SK-N-SH (cell line): ENCODE results near the gene IGLON5. TPM values are rescaled to one million over a fixed set of nuclear protein-coding genes. Genes with fewer than 3 reads are reported as not detected.

ENCODE experiments used
- CTCF ChIA-PET: fragments of 300-600, 350-600 bp; formaldehyde crosslinking; extraction: SDS; loops from one replicate; lab custom pipeline; 2021; lab: Yijun Ruan, JAX
- POLR2A ChIA-PET: fragments of 350-600 bp; sonication (Branson Sonifier 250); formaldehyde crosslinking; extraction: SDS; loops from one replicate; lab custom pipeline; 2020; ENCODE audit warnings: antibody characterized with exemption, inconsistent platforms; lab: Yijun Ruan, JAX
- DNase-seq: peaks from one replicate; pipeline ENCODE4 v3.0.0; 2012
- H2AFZ ChIP-seq: fragments of 200-600 bp; sonication (generic); 2 replicates; pipeline ENCODE4 v1.8.1; 2016; ENCODE audit warnings: antibody characterized with exemption, mild to moderate bottlenecking, low read depth
- H3F3A ChIP-seq: fragments of 200-600 bp; sonication (generic); replicated peaks from 2 replicates; pipeline ENCODE3; 2016; ENCODE audit warnings: antibody characterized with exemption, mild to moderate bottlenecking; ENCODE audit not compliant: insufficient read depth
- H3K27ac ChIP-seq, 2 experiments: fragments of 200-500 bp in 1 of 2; fragments of 200-600 bp in 1 of 2; sonication (Bioruptor generic) in 1 of 2; sonication (generic), shearing (Covaris generic) in 1 of 2; 2 replicates each; pipeline versions ENCODE4 v1.5.1 to v1.6.1; 2014 to 2016; ENCODE audit warnings: low read depth in 2 of 2, inconsistent platforms in 1 of 2, low read length in 1 of 2, mild to moderate bottlenecking in 1 of 2, mixed read lengths in 1 of 2
- H3K27me3 ChIP-seq: fragments of 200-600 bp; sonication (generic), shearing (Covaris generic); 2 replicates; pipeline ENCODE4 v1.6.1; 2016; ENCODE audit warnings: mixed run types; ENCODE audit not compliant: insufficient read depth
- H3K36me3 ChIP-seq, 2 experiments: fragments of 200-500 bp in 1 of 2; fragments of 200-600 bp in 1 of 2; sonication (Bioruptor generic) in 1 of 2; sonication (generic) in 1 of 2; replicated peaks in 1 of 2; 2 replicates each; pipeline versions ENCODE3 to v1.5.1; 2014 to 2016; ENCODE audit warnings: low read length in 1 of 2, mild to moderate bottlenecking in 1 of 2; ENCODE audit not compliant: insufficient read depth in 2 of 2, control insufficient read depth in 1 of 2
- H3K4me1 ChIP-seq, 2 experiments: fragments of 200-500 bp in 1 of 2; fragments of 200-600 bp in 1 of 2; sonication (Bioruptor generic) in 1 of 2; sonication (generic), shearing (Covaris generic) in 1 of 2; 2 replicates each; pipeline versions ENCODE4 v1.5.1 to v1.6.1; 2014 to 2016; ENCODE audit warnings: low read depth in 1 of 2, low read length in 1 of 2, mixed run types in 1 of 2; ENCODE audit not compliant: insufficient read depth in 2 of 2, control insufficient read depth in 1 of 2
- H3K4me2 ChIP-seq: fragments of 200-600 bp; sonication (generic), shearing (Covaris generic); 2 replicates; pipeline ENCODE4 v1.6.1; 2017; ENCODE audit warnings: mixed run types
- H3K4me3 ChIP-seq, 2 experiments: fragments of 200-500 bp in 1 of 2; fragments of 200-600 bp in 1 of 2; sonication (Bioruptor generic) in 1 of 2; sonication (generic), shearing (Covaris generic) in 1 of 2; 2 replicates each; pipeline versions ENCODE4 v1.5.1 to v1.8.1; 2014 to 2016; ENCODE audit warnings: low read depth in 2 of 2, inconsistent platforms in 1 of 2, low read length in 1 of 2, mild to moderate bottlenecking in 1 of 2, mixed read lengths in 1 of 2, moderate library complexity in 1 of 2
- H3K79me2 ChIP-seq: fragments of 200-600 bp; sonication (generic); 2 replicates; pipeline ENCODE4 v1.8.1; 2017; ENCODE audit warnings: mild to moderate bottlenecking; ENCODE audit not compliant: insufficient read depth
- H3K9ac ChIP-seq: fragments of 200-600 bp; sonication (generic); 2 replicates; pipeline ENCODE4 v1.6.1; 2017; ENCODE audit warnings: mixed run types
- H3K9me2 ChIP-seq: fragments of 200-600 bp; sonication (generic); 2 replicates; pipeline ENCODE4 v1.6.1; 2017; ENCODE audit warnings: mixed run types
- H3K9me3 ChIP-seq: fragments of 200-600 bp; sonication (generic); 2 replicates; pipeline ENCODE4 v1.6.1; 2017; ENCODE audit warnings: mixed run types, mild to moderate bottlenecking, moderate library complexity
- H4K20me1 ChIP-seq: fragments of 200-600 bp; sonication (generic); 2 replicates; pipeline ENCODE4 v1.6.1; 2017; ENCODE audit warnings: mild to moderate bottlenecking, mixed run types; ENCODE audit not compliant: insufficient read depth
- CHD2 ChIP-seq: fragments of 150-350 bp; IDR thresholded peaks from 2 replicates; pipeline ENCODE4 v1.6.1; 2018; ENCODE audit warnings: low read length; ENCODE audit not compliant: partially characterized antibody
- FOSL2 ChIP-seq: IDR thresholded peaks from 2 replicates; pipeline ENCODE4 v1.4.0; 2012; ENCODE audit warnings: low read depth, mild to moderate bottlenecking, moderate library complexity, borderline replicate concordance
- FOXM1 ChIP-seq: IDR thresholded peaks from 2 replicates; pipeline ENCODE4 v1.4.0; 2012; ENCODE audit warnings: low read depth, mild to moderate bottlenecking
- GATA2 ChIP-seq: sonication (generic); formaldehyde crosslinking; IDR thresholded peaks from 2 replicates; pipeline ENCODE4 v1.5.0; 2020; ENCODE audit warnings: mild to moderate bottlenecking, missing genetic modification reagents
- IRF3 ChIP-seq: fragments of 150-350 bp; IDR thresholded peaks from 2 replicates; pipeline ENCODE4 v1.6.1; 2016; ENCODE audit warnings: mild to moderate bottlenecking, low read depth, low read length
- JUND ChIP-seq: IDR thresholded peaks from 2 replicates; pipeline ENCODE4 v1.4.0; 2012
- MAX ChIP-seq: IDR thresholded peaks from 2 replicates; pipeline ENCODE4 v1.4.0; 2012; ENCODE audit warnings: low read depth
- MEF2A ChIP-seq: IDR thresholded peaks from 2 replicates; pipeline ENCODE4 v1.4.0; 2012; ENCODE audit warnings: low read depth, borderline replicate concordance
- MXI1 ChIP-seq: IDR thresholded peaks from 2 replicates; pipeline ENCODE4 v1.6.1; 2012; ENCODE audit warnings: mild to moderate bottlenecking, low read depth, low read length, improper control_type of control experiment
- NFIC ChIP-seq: IDR thresholded peaks from 2 replicates; pipeline ENCODE4 v1.4.0; 2012; ENCODE audit warnings: borderline replicate concordance
- NRF1 ChIP-seq: IDR thresholded peaks from 2 replicates; pipeline ENCODE4 v1.6.1; 2012; ENCODE audit warnings: low read depth, mild to moderate bottlenecking, low read length
- POLR2AphosphoS5 ChIP-seq: IDR thresholded peaks from 2 replicates; pipeline ENCODE4 v1.6.1; 2012; ENCODE audit warnings: low read depth, low read length
- RAD21 ChIP-seq: IDR thresholded peaks from 2 replicates; pipeline ENCODE4 v1.6.1; 2012; ENCODE audit warnings: mild to moderate bottlenecking, low read length
- RXRA ChIP-seq: IDR thresholded peaks from 2 replicates; pipeline ENCODE4 v1.4.0; 2012; ENCODE audit warnings: low read depth, mild to moderate bottlenecking, borderline replicate concordance
- SMC3 ChIP-seq: IDR thresholded peaks from 2 replicates; pipeline ENCODE4 v1.6.1; 2012; ENCODE audit warnings: low read depth, low read length, improper control_type of control experiment
- TCF12 ChIP-seq: IDR thresholded peaks from 2 replicates; pipeline ENCODE4 v1.4.0; 2012
- TEAD4 ChIP-seq: IDR thresholded peaks from 2 replicates; pipeline ENCODE4 v1.4.0; 2012; ENCODE audit warnings: mild to moderate bottlenecking, borderline replicate concordance; ENCODE audit not compliant: insufficient read depth
- WGBS: methylation state at CpG from one replicate; pipeline ENCODE4 v1.1.6; 2017; ENCODE audit warnings: low lambda C conversion rate; 5-methylcytosine and 5-hydroxymethylcytosine counted together
- polyA plus RNA-seq, 3 experiments: library from polyadenylated mRNA; depleted of rRNA; stranded (reverse); fragments of >200 nt; gene quantifications; 2 replicates each; pipeline ENCODE4 v1.2.3, GENCODE V29; 2012
- TF ChIP-seq, protein P1 (sequence below): IDR thresholded peaks from 2 replicates; pipeline ENCODE4 v1.4.0; 2012; ENCODE audit warnings: low read depth, borderline replicate concordance
- TF ChIP-seq, protein P2 (sequence below): fragments of 150-350 bp; IDR thresholded peaks from 2 replicates; pipeline ENCODE4 v1.6.1; 2017; ENCODE audit warnings: antibody characterized with exemption, low read length, low read depth, borderline replicate concordance

IGLON5 gene
- polyA plus RNA-seq, 1 of the 3 experiments (the other 2 are of a cell fraction), result 0.36 TPM

DNA sequence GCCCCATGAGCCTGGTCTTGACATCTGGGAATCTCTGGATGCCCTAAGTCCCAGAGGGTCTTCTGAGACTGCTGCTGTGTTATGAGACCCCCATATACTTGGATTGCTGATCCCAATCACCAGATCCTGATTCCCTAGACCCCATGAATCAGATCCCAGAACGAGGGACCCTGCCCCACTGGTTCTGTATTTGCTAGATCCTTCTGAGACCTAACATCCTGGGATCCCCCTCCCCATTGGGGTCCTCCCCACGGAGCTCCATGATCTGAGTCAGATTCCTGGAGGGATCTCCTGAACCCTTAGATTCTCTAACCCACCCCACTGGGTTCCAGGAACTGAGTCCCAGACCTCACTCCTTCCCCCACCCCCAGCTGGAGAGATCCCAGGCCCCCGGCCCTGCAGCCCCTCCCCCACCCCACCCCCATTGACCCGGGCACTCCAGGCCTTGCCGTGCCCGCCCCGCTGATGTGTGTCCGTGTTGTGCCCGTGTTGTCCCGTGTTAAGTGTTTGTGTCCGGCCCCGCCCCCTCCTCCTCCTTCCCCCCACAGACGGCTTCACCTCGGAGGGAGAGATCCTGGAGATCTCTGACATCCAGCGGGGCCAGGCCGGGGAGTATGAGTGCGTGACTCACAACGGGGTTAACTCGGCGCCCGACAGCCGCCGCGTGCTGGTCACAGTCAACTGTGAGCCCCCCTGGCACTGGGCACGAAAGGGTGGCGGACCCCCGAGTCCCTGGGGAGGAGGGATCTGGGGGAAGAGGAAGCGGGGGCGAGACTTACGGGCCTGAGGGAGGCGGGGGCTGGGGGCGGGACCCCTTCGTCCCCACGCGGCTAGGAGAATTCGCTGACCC is 15.0 kb downstream of the IGLON5 start:
- no peak for DNase-seq
- H3K9me2 ChIP-seq, result no peaks in the 10 kb centered on the region
- no peak for TF ChIP-seq POLR2AphosphoS5
- no peak for TF ChIP-seq TCF12
- TF ChIP-seq FOSL2, result no peak
- TF ChIP-seq RAD21, result no peak
- TF ChIP-seq TEAD4, result no peak
- TF ChIP-seq JUND, result no peak
- no peak for TF ChIP-seq MEF2A
- no peak for TF ChIP-seq MAX
- TF ChIP-seq, protein P1, sequence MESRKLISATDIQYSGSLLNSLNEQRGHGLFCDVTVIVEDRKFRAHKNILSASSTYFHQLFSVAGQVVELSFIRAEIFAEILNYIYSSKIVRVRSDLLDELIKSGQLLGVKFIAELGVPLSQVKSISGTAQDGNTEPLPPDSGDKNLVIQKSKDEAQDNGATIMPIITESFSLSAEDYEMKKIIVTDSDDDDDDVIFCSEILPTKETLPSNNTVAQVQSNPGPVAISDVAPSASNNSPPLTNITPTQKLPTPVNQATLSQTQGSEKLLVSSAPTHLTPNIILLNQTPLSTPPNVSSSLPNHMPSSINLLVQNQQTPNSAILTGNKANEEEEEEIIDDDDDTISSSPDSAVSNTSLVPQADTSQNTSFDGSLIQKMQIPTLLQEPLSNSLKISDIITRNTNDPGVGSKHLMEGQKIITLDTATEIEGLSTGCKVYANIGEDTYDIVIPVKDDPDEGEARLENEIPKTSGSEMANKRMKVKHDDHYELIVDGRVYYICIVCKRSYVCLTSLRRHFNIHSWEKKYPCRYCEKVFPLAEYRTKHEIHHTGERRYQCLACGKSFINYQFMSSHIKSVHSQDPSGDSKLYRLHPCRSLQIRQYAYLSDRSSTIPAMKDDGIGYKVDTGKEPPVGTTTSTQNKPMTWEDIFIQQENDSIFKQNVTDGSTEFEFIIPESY, result no peak
- TF ChIP-seq MXI1, result no peak
- no peak overlapping the region for H3K4me2 ChIP-seq
- no peak overlapping the region for H2AFZ ChIP-seq
- ChIA-PET POLR2A (no interaction called here), CTCF (no interaction called here)
- H3K27me3 ChIP-seq, result no peaks in the 10 kb centered on the region
- no peaks in the 10 kb centered on the region for H3F3A ChIP-seq
- no peaks in the 10 kb centered on the region for H3K4me1 ChIP-seq
- no peak overlapping the region for H3K9ac ChIP-seq
- H3K4me3 ChIP-seq, result no peak overlapping the region
- H3K79me2 ChIP-seq, result no peaks in the 10 kb centered on the region
- no peaks in the 10 kb centered on the region for H4K20me1 ChIP-seq
- H3K27ac ChIP-seq, result no peak overlapping the region
- 68% methylated on average over 35 of the region's 36 CpGs for whole genome bisulfite sequencing
- H3K36me3 ChIP-seq, result no peaks in the 10 kb centered on the region
- H3K9me3 ChIP-seq, result no peaks in the 10 kb centered on the region

GRCh38 chr19:51327066-51328001 is 15.9 kb downstream of the IGLON5 start:
- TF ChIP-seq JUND (no peak), MXI1 (no peak), GATA2 (CRISPR knock-in tag) (no peak), SMC3 (no peak), NFIC (no peak), TEAD4 (no peak), CHD2 (no peak), RXRA (no peak), IRF3 (no peak), FOXM1 (no peak), NRF1 (no peak)
- TF ChIP-seq, protein P1, result no peak
- TF ChIP-seq, protein P2, sequence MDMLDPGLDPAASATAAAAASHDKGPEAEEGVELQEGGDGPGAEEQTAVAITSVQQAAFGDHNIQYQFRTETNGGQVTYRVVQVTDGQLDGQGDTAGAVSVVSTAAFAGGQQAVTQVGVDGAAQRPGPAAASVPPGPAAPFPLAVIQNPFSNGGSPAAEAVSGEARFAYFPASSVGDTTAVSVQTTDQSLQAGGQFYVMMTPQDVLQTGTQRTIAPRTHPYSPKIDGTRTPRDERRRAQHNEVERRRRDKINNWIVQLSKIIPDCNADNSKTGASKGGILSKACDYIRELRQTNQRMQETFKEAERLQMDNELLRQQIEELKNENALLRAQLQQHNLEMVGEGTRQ, result no peak
- ChIA-PET POLR2A (no interaction called here), CTCF (interaction anchor here (0.6 kb wide), 1 partner anchor 80 kb away, joined by 3 read pairs; no protein-coding TSS in a partner anchor)
- Histone ChIP-seq H3K9ac (no peak overlapping the region), H3K79me2 (no peaks in the 10 kb centered on the region), H4K20me1 (no peaks in the 10 kb centered on the region), H3K4me3 (no peak overlapping the region), H3K9me3 (no peaks in the 10 kb centered on the region), H3K4me2 (no peak overlapping the region), H2AFZ (no peak overlapping the region), H3K27me3 (no peaks in the 10 kb centered on the region), H3F3A (no peaks in the 10 kb centered on the region), H3K9me2 (no peaks in the 10 kb centered on the region), H3K27ac (no peak overlapping the region), H3K4me1 (no peaks in the 10 kb centered on the region), H3K36me3 (no peaks in the 10 kb centered on the region)
- 77% methylated on average over 50 of the region's 75 CpGs for WGBS
- DNase-seq, result no peak
